NCI-H1105 (cell line): Measurements from ENCODE around the gene PPP1R26.

ENCODE experiments used
- DNase-seq: peaks from one replicate; lab custom pipeline; 2025; lab: John Stamatoyannopoulos, UW

PPP1R26 gene

DNA sequence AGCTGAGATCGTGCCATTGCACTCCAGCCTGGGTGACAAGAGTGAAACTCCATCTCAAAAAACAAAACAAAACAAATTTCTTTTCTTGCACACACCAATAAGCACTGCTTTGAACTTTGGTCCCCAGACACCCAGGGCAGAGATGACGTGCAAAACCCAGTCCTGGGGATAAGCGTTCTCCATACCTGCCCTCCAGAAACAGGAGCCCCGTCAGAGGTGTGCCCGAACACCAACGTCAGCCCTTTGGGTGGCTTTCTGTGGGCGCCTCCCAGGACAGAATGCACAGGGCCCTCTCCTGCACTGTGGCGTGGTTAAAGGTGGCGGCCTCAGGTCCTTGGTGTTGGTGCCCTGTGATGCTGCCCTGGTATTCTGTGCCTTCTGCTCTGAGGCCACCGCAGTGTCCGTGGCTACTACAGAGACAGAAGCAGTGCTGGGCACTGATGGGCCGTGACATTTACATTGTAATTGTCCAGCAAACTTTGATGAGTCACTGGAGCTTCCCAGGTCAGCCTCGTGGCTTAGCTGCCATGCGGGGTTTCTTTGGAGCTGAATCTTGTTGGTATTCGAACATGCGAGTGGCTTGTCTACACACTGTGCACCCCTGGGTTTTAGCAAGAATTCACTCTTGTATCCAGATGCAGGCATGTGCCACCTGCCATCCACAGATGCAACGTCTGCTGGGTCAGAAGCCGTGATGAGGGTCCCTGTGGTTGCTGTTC, 9.8 kb downstream of the PPP1R26 start:
- no peak for DNase-seq

DNA sequence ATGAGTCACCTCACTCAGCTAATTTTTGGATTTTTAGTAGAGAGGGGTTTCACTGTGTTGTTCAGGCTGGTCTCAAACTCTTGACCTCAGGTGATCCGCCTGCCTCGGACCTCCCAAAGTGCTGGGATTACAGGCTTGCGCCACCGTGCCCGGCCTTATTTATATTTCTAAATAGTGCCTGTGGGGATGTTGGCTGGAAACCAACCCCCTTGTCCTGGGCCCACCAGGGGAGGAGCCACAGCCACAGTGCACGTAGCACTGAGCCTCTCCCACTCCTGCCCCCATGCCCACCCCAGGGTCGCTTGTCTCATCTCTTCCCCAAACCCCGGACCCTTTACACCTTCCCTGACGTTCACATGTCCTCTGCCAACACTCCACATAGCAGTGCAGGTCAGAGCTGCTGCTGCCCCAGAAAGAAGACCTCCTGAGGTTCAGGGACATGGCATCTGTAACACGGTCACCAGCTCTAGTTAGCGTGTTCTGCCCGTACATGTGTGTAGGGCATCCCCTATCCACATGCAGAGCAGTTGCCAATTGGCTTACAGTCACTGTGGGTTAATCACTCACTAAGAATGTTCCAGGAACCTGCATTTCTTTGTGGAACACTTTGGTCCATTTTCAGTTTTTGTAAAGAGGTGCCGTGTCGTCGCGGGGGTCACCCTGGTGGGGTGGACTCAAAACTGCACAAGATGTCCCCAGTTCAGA, 10.7 kb downstream of the PPP1R26 start:
- DNase-seq = no peak

DNA sequence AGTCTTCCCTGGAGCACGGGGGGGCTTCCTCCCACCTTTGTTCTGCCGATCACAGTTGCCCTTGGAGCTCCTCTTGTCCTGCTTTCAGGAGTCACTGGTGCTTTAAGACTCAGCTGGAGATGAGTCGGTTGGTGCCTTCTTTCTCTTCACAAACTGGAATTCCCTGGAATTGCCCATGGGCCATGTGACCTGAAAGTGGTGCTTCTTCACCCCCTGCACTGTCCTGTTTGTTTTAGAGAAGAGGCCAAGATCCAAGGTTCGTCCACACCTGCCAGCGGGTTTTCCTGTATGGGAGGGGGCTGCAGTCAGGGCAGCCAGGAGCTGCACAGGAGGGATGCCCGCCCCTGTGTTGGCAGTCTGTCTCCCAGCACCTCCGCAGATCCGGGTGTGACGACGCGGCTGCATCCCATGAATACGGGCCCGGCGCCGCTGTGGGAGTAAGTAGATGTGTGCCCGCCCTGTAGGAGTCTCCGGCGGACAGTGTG, 11.4 kb downstream of the PPP1R26 start:
- DNase-seq = no peak

DNA sequence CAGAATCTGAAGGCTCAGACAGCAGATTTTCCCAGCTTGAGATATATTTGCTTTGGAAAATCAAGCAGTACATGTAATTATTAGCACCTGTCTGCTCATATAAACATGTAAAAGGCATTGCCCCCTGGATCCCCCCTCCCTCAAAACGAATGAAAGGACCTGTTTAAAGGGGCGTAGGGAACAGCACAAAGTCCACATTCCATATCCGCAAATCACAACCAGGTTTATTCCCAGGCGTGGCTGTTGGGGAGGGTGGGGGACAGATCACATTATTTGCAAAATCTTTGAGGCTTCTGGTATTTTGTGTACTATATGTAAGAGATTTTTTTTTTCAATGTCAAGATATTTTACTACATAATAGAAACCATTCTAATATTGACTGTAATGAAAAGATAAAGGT, 12.2 kb downstream of the PPP1R26 start:
- DNase-seq = no peak

DNA sequence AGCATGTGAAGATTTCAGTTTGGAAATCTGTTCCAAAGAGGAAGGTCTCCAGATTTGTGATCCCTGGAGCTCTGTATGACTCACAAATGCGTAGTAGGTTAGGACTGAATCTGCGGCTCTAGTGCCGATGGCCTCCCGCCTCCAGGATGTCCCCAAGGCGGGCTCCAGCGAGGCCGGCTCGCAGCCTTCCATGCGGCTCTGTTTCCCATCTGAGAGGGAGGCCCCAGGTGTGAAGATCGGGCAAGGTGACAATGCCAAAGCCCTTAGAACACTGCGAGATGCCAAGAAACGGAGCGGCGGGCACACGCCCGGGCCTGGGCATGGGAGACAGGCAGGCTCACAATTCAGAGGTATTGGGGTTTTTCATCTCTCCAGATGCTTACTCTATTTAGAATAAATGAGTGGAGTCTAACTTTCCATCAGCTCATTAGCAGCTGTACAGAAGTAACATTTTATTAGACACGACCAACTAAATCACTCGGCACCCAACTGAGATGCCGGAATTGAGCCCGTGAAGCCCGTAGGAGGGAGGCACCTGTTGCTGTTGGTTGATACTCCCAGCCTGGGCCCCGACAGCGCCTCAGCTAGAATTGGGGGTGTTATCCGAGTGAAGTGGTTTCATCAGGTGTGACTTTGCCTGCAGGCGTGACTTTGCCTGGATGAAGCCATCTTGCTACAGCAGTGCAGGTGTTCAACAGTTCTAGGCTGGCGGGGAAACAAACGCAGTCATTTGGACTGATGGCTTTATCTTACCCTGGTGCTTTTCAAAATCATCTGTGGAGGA, 13.5 kb downstream of the PPP1R26 start:
- DNase-seq = peak; percentile 44

DNA sequence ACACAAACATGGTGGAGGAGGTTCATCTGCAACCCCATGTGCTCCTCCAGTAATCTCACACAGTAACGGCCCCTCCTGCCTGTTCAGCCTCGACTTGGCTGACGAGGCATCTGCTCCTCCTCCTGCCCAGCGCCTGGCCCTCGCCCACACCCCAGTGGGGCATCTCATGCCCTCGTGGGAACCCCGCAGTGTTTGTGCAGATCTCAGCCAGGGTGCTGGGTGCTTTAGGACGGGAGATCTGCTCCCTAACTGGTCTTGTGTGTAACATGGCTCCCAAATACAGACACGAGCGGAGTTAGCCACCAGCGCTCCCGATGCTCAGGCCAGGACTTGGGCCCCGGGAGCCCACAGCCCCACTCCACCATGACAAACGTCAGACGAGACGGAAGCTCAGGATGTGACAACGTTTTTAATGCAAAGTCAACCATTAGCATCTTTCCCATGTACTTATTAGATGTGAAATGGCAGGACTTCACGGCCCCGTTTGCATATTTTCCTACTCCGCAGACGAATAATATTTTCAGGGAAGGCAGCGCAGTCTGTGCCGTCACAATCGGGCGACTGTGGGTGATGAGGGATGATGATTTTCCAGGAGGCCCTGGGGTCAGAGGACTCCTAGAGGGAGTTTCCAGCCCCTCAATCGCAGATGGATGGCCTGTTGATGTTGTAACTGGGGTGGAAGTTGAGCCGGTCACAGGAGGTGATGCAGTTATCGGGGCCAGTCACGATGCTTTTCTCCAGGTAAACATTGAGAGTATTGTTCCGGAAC, 15.4 kb downstream of the PPP1R26 start:
- DNase-seq = no peak

DNA sequence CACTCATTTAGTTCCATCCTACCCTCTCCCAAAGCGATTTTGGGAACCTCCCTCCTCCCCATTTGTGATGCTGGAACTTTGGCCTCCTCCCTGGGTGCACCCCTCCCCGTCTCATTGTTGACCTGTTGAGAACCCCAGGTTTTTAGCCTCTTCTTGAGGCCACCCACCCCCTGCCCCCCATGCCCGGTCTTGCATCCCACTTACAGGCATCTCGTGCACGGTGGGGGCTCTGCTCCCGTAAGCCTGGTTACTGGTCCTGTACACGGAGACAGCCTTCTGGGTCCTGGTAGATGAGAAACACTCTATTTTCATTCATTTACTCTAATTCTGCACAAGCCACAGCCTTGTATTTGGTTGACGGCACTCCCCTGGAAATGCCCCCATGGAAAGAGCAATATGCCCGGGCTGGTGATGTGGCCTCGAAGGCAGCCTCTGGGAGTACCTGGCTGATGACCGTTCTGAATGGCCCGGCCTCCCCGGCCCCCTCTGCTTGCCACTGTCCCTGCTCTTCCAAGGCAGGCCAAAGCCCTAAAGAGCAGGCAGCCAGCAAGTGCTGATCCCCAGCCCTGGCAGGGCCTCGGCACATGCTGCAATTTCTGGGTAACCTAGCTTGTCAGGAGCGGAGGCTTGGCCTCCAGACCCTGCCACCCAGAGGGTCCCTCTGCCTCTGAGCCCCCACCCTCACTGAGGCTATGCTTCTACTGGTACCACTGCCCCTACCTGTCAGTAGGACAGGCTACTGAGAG, 19.0 kb downstream of the PPP1R26 start:
- no peak for DNase-seq

DNA sequence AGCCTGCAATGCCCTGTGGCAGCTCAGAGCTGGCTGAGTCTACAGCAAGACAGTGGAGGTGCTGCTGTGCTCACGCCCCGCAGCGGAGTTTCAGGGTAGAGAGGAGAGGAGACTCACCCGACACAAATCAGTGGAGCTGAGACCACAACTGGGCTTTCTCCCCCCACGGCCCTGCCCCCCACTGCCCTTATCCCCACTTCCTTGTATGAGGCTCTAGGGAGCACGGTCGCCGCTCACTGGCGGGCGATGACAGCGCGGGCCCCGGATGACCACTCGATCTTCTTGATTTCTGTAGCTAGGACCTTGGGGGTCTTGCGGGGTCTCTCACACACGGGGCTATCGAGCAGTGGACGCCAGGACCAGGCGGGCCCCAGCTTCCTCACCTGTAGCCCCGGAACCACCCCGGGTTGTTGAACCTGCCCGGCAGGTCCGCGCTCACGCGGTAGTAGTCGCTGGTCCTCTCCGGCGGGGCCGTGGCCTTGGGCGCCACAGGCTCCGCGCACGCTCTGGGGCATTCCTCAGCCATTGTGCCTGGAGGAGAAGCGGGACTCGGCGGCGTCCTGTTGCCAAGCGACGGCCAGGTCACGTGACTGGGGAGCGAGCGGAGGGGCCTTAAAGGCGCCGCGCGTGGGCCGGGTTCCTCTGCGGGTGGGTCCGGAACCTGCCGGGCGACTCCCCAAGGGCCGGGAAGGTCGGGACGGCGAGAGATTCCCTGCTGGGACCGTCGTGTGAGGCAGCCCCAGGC, 19.9 kb downstream of the PPP1R26 start:
- peak; percentile 79 for DNase-seq

DNA sequence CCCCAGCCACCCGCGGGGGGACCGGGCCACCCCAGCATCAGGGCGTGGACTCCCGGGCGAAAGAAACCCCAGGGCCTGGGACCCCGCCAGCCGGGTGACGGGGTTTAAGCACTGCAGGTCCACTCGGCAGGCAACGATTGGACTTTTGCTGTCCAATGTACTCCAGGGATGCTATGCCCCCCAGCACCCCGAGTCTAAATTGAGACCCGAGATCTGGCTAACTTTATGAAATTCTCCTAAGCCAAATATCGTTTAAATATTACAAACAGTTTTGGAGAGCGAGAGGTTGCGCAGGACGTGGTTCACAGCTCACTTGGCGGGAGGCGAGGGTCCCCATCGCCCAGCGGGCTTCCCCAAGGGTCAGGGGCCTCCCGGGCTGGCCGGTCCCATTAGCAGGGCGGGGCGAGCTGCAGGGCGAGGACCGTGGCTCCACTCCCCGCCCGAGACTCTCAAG, 20.5 kb downstream of the PPP1R26 start:
- DNase-seq = no peak

DNA sequence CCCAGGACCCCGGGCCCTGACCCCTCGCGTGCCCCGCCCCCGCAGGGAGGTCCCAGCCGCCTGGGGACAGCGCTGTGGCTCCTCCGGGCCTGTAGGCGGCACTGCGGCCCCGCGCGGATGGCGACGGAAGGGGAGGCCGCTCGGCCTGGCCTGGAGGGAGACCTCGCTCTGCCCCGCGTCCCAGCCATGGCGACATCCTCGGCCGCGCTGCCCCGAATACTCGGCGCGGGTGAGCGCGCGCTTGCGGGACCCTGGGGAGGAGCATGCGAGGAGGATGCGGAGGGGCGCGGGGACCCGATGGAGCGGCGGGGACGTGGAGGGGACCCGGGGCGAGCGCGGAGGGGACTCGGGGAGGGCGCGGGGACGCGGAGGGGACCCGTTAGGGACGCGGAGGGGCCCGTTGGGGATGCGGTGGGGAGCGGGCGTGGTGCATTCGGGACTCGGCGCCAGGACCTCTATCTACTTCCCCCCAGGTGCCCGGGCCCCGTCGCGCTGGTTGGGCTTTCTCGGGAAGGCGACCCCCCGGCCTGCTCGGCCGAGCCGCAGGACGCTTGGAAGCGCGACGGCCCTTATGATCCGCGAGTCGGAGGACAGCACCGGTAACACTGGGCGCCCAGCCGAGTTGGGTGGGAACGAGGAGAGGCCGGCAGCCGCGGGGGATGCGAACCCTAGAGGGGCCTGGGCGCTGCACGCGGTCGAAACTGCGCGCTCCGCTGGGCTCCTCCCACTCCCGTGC, 21.1 kb downstream of the PPP1R26 start, which contains the start of gene MRPS2:
Gene MRPS2, plus strand, starts transcription at position 158 of the 736 bp plus-strand sequence. Its CDS starts 29 bp downstream, at position 187.
- peak; percentile 83 for DNase-seq

DNA sequence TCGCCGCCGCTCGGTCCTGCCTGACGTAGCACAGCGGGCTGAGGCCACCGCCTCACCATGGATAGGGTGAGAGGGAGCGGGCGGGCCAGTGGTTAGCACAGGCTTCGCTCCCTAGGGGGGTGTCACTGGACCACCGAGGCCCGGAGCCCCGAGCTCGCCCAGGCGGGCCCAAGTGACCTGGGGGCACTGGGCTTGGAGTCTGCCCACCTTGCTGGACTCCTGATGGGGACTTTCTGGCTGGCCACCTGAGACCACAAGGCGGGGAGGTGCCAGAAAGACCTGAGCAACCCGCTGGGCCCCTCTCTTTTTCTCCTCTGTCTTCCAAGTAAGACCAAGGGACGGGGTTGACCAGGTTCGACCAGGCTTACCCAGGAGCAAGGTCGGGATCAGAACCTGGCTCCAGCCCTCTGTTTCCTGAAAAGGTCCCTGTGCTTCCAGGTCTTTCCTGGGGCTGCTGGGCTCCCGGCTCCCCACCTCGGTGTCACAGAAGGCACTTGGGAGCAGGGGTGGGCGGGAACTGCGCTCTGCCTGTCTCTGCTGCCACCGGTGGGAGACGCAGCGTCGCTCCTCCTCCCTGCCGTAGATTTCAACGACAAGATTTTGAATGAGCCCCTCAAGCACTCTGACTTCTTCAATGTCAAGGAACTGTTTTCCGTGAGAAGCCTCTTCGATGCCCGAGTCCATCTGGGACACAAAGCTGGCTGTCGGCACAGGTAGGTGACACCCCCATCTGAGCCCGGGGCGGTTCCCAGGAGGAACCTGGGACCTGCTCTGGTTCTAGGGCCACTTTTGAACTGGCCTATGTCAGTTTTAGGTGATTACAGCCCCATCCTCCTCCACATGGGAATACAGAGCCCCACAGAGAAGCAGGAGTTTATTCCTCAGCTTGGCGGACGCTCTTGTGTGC, 21.9 kb downstream of the PPP1R26 start:
- DNase-seq = no peak

DNA sequence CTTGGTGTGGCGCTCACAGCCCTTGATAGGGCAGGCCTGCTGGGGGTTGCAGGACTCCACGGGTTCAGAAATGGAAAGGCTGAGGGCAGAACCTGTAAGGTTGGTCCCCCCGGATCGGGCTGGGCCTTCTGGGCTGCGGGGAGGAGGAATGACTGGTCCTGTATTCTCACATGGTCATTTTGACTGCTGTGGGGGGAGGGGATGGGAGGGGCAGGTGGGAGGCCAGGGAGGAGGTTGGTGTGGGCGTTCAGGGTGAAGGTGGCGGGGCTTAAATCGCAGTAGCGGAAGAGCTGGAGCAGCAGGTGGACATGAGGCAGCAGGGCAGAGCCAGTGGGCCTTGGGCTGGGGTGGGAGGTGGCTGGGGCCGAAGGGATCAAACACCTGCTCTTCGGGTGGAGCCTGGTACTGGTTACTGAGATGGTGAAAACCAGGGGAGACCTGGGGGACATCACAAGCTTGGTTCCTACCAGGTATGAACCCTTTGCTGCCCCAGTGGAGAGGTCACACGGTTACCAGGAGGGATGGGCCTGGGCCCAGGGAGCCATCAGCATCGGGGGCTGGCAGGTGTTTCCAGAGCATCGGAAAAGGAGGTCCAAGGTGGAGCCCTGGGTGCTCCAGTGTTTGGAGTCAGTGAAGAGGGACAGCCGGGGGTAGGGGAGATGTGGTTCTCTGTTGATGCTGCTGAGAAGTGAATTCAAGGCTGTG, 22.7 kb downstream of the PPP1R26 start:
- no peak for DNase-seq

DNA sequence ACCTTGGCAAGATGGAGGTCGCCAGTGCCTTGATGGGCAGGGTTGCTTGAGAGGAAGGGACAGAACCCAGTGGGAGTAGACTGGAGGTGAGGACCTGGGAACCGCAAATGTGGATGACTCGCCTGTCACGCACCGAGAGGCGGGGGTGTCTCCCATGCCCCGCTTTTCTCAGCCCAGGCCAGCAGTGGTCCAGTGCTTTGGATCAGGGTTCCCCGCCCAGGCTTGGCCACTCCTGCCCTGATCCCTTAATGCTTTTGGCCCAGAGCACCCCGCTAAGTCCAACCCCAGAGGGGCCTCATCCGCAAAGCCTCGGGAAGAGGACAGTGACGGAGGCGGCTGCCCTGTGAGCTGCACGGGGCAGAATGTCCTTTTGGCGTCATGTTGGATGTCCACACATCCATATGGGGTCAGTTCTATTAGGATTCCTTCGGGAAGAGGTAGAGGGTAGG, 23.3 kb downstream of the PPP1R26 start:
- no peak for DNase-seq

DNA sequence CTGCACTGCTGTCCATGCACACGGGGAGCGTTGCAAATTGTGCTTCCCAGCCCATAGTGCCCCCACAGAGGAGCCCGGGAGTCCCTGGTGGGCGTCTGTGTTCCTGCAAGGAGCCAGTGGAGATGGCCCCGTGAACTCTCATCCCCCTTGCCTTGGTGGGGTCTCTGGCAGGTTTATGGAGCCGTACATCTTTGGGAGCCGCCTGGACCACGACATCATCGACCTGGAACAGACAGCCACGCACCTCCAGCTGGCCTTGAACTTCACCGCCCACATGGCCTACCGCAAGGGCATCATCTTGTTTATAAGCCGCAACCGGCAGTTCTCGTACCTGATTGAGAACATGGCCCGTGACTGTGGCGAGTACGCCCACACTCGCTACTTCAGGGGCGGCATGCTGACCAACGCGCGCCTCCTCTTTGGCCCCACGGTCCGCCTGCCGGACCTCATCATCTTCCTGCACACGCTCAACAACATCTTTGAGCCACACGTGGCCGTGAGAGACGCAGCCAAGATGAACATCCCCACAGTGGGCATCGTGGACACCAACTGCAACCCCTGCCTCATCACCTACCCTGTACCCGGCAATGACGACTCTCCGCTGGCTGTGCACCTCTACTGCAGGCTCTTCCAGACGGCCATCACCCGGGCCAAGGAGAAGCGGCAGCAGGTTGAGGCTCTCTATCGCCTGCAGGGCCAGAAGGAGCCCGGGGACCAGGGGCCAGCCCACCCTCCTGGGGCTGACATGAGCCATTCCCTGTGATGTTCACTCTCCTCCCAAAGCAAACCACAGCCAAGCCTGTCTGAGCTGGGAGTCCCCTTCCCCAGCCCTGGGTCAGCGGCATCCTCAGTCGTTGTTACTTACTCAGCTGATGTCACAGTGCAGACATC, 24.0 kb downstream of the PPP1R26 start:
- DNase-seq = no peak

DNA sequence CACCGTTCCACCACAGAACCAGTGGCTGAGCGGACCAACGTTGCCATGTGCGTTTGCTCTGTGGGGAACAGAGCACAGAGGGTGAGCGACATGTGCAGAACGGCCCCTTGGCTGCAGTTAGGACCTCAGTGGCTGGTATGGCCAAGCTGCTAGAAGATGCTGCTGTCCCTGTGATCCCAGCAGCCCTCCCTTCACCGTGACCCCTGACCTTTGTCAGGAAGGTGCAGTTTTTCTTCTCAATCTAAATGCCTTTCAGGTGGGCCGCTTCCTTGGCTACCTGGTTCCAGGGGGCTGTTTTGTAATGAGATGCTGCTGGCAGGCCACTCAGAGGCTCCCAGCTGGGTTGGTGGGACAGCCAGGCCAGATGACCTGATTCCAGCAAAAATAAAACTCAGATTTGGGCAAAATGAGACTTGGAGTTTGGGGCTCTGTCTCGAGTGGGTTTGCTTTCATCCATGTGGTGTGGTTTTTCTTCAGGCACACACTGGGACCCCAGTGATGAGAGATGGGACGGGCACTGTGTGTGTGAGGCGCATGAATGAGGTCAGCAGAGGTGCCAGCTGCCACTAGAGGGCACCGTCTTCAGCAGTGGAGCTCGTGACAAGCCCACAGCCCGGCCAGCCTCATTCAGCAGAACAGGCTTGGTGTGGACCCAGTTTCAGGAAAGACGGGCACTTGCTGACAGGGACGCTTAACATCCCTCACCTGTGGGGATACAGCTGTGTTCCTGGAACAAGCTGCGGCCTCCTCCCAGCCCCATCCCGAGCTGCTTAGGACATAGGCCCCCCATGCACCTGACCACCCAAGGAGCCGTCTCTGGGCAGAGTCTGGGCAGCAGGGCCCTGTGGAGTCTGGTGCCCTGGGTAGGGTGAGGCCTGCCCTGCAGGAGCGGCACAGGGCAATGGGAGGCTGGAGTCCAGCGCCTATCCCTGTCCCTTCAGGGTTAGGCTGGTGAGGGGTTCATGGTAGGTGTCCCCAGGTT, 25.0 kb downstream of the PPP1R26 start:
- DNase-seq = no peak
